ENCODE data around the gene LEF1.

The LEF1 gene

DNA sequence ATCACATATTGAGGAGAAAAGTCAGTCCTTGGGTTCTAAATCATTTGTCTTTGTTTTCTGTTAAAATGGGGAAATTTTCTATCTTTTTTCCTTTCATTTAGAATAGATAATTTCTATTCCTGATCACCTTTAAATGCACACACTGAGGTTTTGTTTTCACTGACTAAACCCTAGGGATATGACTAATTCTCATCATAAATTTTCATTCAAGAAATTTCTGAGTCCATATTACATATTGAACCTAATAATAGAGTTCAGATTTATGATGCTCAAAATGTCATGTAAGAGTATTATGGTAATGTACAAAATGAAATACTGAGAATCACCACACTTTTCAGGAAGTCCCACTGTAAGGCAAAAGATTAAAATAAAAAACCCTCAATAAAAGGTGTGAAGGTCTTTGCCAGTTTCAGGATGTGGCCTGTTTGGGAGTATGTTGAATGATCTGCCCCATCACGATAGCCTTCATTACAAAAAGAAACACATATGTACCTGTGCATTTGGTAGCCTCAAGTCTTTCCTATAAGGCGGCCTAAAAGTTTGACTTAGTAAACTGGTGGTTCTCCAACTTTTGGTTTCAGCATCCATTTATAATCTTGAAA lies 49.4 kb downstream of the LEF1 start:
- TF ChIP-seq FOXM1 (IDR thresholded peaks at IDR 0.05; ENCODE audit: borderline replicate concordance, low read depth) = no peak
- no peak for TF ChIP-seq CREB1 (IDR thresholded peaks at IDR 0.05; ENCODE audit: low read depth)
- TF ChIP-seq, protein P1, sequence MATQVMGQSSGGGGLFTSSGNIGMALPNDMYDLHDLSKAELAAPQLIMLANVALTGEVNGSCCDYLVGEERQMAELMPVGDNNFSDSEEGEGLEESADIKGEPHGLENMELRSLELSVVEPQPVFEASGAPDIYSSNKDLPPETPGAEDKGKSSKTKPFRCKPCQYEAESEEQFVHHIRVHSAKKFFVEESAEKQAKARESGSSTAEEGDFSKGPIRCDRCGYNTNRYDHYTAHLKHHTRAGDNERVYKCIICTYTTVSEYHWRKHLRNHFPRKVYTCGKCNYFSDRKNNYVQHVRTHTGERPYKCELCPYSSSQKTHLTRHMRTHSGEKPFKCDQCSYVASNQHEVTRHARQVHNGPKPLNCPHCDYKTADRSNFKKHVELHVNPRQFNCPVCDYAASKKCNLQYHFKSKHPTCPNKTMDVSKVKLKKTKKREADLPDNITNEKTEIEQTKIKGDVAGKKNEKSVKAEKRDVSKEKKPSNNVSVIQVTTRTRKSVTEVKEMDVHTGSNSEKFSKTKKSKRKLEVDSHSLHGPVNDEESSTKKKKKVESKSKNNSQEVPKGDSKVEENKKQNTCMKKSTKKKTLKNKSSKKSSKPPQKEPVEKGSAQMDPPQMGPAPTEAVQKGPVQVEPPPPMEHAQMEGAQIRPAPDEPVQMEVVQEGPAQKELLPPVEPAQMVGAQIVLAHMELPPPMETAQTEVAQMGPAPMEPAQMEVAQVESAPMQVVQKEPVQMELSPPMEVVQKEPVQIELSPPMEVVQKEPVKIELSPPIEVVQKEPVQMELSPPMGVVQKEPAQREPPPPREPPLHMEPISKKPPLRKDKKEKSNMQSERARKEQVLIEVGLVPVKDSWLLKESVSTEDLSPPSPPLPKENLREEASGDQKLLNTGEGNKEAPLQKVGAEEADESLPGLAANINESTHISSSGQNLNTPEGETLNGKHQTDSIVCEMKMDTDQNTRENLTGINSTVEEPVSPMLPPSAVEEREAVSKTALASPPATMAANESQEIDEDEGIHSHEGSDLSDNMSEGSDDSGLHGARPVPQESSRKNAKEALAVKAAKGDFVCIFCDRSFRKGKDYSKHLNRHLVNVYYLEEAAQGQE (IDR thresholded peaks at IDR 0.05; ENCODE audit: low read depth) = no peak
- no peak for TF ChIP-seq RAD21 (IDR thresholded peaks at IDR 0.05; ENCODE audit: low read depth)
- TF ChIP-seq YY1 (IDR thresholded peaks at IDR 0.05; ENCODE audit: low read depth) = no peak
- TF ChIP-seq, protein P2, sequence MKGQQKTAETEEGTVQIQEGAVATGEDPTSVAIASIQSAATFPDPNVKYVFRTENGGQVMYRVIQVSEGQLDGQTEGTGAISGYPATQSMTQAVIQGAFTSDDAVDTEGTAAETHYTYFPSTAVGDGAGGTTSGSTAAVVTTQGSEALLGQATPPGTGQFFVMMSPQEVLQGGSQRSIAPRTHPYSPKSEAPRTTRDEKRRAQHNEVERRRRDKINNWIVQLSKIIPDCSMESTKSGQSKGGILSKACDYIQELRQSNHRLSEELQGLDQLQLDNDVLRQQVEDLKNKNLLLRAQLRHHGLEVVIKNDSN (IDR thresholded peaks at IDR 0.05) = no peak
- no peak for TF ChIP-seq TAF1 (IDR thresholded peaks at IDR 0.05; ENCODE audit: low read depth)
- TF ChIP-seq NFIC (IDR thresholded peaks at IDR 0.05) = no peak
- no peak for TF ChIP-seq ZBTB7A (IDR thresholded peaks at IDR 0.05; ENCODE audit: low read depth)
- TF ChIP-seq EP300 (IDR thresholded peaks at IDR 0.05; ENCODE audit: borderline replicate concordance) = no peak
- TF ChIP-seq, protein P3, sequence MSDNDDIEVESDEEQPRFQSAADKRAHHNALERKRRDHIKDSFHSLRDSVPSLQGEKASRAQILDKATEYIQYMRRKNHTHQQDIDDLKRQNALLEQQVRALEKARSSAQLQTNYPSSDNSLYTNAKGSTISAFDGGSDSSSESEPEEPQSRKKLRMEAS (IDR thresholded peaks at IDR 0.05) = no peak

DNA sequence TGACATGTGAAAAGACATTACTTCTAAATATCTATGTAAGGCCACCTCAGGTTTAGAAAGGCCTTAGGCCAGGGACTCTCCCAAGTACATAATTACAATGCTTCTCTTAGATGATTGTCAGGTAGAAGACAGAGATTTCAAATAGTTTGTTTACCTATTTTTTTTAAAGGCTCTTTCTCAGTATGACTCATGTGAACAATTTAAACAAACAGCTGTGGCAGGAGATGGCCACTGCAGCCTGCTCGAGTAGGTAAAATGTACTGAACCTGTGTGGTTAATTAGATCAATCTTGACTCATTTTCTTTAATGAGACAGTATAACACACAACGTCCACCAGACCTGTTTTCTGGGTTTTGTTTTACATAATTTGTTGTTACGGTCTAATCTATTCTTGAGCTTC lies 50.2 kb downstream of the LEF1 start:
- TF ChIP-seq CREB1 (IDR thresholded peaks at IDR 0.05; ENCODE audit: low read depth) = no peak
- TF ChIP-seq RAD21 (IDR thresholded peaks at IDR 0.05; ENCODE audit: low read depth) = no peak
- TF ChIP-seq, protein P3 (IDR thresholded peaks at IDR 0.05) = no peak
- TF ChIP-seq NFIC (IDR thresholded peaks at IDR 0.05) = no peak
- TF ChIP-seq EGR1 (IDR thresholded peaks at IDR 0.05) = no peak
- no peak for TF ChIP-seq ZBTB7A (IDR thresholded peaks at IDR 0.05; ENCODE audit: low read depth)
- TF ChIP-seq TAF1 (IDR thresholded peaks at IDR 0.05; ENCODE audit: low read depth) = no peak
- TF ChIP-seq TCF12 (IDR thresholded peaks at IDR 0.05; ENCODE audit: low read depth) = no peak
- no peak for TF ChIP-seq CEBPB (IDR thresholded peaks at IDR 0.05)

DNA sequence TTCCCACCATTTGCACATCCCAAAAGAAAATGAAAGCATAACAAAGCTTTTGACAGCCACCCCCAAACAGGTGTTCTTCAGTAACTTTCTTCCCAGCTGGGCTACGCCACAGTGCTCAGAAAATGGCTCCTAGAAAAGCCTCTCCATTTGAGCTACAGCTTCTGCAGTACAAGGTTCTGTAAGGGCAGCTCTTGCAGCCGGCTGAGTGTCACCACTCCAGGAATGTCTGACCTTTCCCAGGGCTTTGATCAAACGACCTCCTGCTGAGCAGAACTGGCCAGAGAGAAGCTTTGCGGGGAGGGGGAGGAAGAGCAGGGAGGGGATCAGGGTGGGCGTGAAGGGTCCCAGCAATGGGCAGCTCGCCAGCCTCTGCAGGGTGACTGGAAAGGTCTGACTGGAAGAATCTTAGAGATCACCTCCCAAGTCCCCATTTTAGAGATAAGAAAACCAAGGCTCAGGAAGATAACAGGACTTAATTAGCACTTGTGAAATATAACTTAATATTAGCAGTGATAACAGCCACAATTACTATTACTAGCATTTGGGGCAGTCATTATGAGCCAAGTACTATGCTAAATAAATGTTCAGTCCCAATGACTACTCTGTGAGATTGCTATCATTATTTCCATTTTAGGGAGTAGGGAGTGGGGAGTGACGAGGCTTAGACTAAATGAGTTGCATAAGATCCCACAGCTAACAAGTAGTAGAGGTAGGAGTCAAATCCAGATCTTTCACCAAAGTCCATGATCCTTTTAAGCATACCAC lies 51.1 kb downstream of the LEF1 start:
- TF ChIP-seq TAF1 (IDR thresholded peaks at IDR 0.05; ENCODE audit: low read depth) (no peak), TEAD4 (IDR thresholded peaks at IDR 0.05) (no peak; the same call in 1 of the 2 replicates), RAD21 (IDR thresholded peaks at IDR 0.05; ENCODE audit: low read depth) (no peak), CEBPB (IDR thresholded peaks at IDR 0.05) (no peak), NFIC (IDR thresholded peaks at IDR 0.05) (no peak), EGR1 (IDR thresholded peaks at IDR 0.05) (no peak), CREB1 (IDR thresholded peaks at IDR 0.05; ENCODE audit: low read depth) (no peak), ZBTB7A (IDR thresholded peaks at IDR 0.05; ENCODE audit: low read depth) (no peak), EP300 (IDR thresholded peaks at IDR 0.05; ENCODE audit: borderline replicate concordance) (no peak), YY1 (IDR thresholded peaks at IDR 0.05; ENCODE audit: low read depth) (no peak)
- TF ChIP-seq, protein P1 (IDR thresholded peaks at IDR 0.05; ENCODE audit: low read depth) = no peak
- TF ChIP-seq, protein P3 (IDR thresholded peaks at IDR 0.05) = no peak

DNA sequence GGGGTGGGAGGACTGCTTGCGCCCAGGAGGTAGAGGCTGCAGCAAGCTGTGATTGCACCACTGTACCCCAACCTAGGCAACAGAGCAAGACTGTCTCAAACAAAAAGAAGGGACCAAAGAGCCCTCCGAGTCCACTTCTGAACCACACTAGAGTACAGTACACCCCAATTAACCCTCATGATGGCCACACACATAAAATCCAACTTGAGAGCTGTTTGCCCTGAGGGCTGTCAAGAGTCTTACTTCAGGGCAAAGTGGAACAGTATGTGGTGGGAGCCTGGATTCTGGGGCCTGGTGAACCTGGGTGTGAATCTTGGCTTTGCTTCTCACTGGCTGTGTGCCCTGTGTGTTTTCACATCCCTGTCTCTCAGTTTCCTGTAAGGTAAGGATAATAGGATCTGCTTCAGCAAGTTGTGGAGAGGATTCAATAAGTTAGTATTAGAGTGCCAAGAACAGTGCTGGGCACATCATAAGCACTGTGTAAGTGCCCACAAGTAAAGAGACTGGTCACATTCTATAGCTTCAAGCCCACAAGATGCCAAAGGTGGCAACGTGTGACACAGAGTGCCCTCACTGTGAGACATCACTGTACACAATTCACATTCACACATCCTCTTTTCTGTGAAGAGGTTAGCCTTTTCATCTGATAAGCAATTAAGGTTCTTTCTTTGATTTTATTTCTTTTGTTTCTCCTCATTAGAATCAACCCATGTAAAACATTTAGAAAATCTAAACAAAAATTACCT lies 52.1 kb downstream of the LEF1 start:
- TF ChIP-seq NFIC (IDR thresholded peaks at IDR 0.05) (no peak), FOXM1 (IDR thresholded peaks at IDR 0.05; ENCODE audit: borderline replicate concordance, low read depth) (no peak), TCF12 (IDR thresholded peaks at IDR 0.05; ENCODE audit: low read depth) (no peak), TAF1 (IDR thresholded peaks at IDR 0.05; ENCODE audit: low read depth) (no peak), ZBTB7A (IDR thresholded peaks at IDR 0.05; ENCODE audit: low read depth) (no peak), YY1 (IDR thresholded peaks at IDR 0.05; ENCODE audit: low read depth) (no peak)
- TF ChIP-seq, protein P3 (IDR thresholded peaks at IDR 0.05) = no peak
- TF ChIP-seq, protein P2 (IDR thresholded peaks at IDR 0.05) = no peak
- TF ChIP-seq, protein P1 (IDR thresholded peaks at IDR 0.05; ENCODE audit: low read depth) = no peak
